PC-9 (cell line): ENCODE results near the gene TRIM23. TPM values are rescaled to one million over a fixed set of nuclear protein-coding genes. Genes with fewer than 3 reads are reported as not detected.

Experiments
- BruUV-seq: library from RNA; stranded (reverse); fragments of 400-500 nt; replicated peaks from 2 replicates; lab custom pipeline; 2021; lab: Mats Ljungman, UMichigan
- CTCF ChIA-PET: fragments of 300-600 bp; sonication (Branson Sonifier 250); formaldehyde crosslinking; loops from one replicate; lab custom pipeline; 2022; ENCODE audit warnings: antibody characterized with exemption; lab: Charles Lee
- POLR2A ChIA-PET: fragments of 300-600 bp; sonication (Branson Sonifier 250); formaldehyde crosslinking; loops from one replicate; lab custom pipeline; 2022; ENCODE audit warnings: antibody characterized with exemption; ENCODE audit not compliant: unreplicated experiment; lab: Charles Lee
- DNase-seq, 2 experiments: peaks; one replicate each; pipeline versions ENCODE4 v3.0.0 to v3.0.0-alpha.2; 2015 to 2022; ENCODE audit warnings: mixed read lengths in 1 of 2
- H2AFZ ChIP-seq: fragments of 200-600 bp; sonication (generic); 2 replicates; pipeline ENCODE4 v1.8.1; 2017; ENCODE audit warnings: antibody characterized with exemption
- H3F3A ChIP-seq: fragments of 200-600 bp; sonication (generic); 2 replicates; pipeline ENCODE4 v1.8.1; 2017; ENCODE audit warnings: antibody characterized with exemption, mild to moderate bottlenecking, low read depth; ENCODE audit not compliant: insufficient read depth
- H3K27ac ChIP-seq: fragments of 200-600 bp; sonication (generic); 2 replicates; pipeline ENCODE4 v1.6.1; 2016; ENCODE audit warnings: mixed run types
- H3K27me3 ChIP-seq: fragments of 200-600 bp; sonication (generic); 2 replicates; pipeline ENCODE4 v1.6.1; 2016; ENCODE audit warnings: low read depth, mixed run types; ENCODE audit not compliant: insufficient read depth
- H3K36me3 ChIP-seq: fragments of 200-600 bp; sonication (generic); 2 replicates; pipeline ENCODE4 v1.6.1; 2016; ENCODE audit warnings: low read depth, mixed run types
- H3K4me1 ChIP-seq: fragments of 200-600 bp; sonication (generic); replicated peaks from 2 replicates; pipeline ENCODE4 v1.6.1; 2016; ENCODE audit warnings: mixed run types; ENCODE audit not compliant: insufficient read depth
- H3K4me2 ChIP-seq: fragments of 200-600 bp; sonication (generic); 2 replicates; pipeline ENCODE4 v1.6.1; 2017; ENCODE audit warnings: mixed run types
- H3K4me3 ChIP-seq: fragments of 200-600 bp; sonication (generic); 2 replicates; pipeline ENCODE4 v1.6.1; 2016; ENCODE audit warnings: mixed run types
- H3K79me2 ChIP-seq: fragments of 200-600 bp; sonication (generic); 2 replicates; pipeline ENCODE4 v1.6.1; 2017; ENCODE audit warnings: low read depth, mixed run types
- H3K9me2 ChIP-seq: fragments of 200-600 bp; sonication (generic); 2 replicates; pipeline ENCODE4 v1.8.1; 2017; ENCODE audit warnings: mild to moderate bottlenecking; ENCODE audit not compliant: insufficient read depth
- H3K9me3 ChIP-seq: fragments of 200-600 bp; sonication (generic); 2 replicates; pipeline ENCODE4 v1.8.1; 2016; ENCODE audit warnings: low read depth; ENCODE audit not compliant: insufficient read depth
- H4K20me1 ChIP-seq: fragments of 200-600 bp; sonication (generic); 2 replicates; pipeline ENCODE4 v1.8.1; 2017; ENCODE audit not compliant: insufficient read depth
- CTCF ChIP-seq: fragments of 200-600 bp; sonication (generic); conservative IDR thresholded peaks from 2 replicates; pipeline ENCODE4 v1.6.1; 2017; ENCODE audit warnings: mixed run types, antibody characterized with exemption, mild to moderate bottlenecking, moderate library complexity
- EZH2 ChIP-seq: fragments of 200-600 bp; sonication (generic); IDR thresholded peaks from 2 replicates; pipeline ENCODE4 v1.8.0; 2017; ENCODE audit warnings: antibody characterized with exemption, low read depth
- intact Hi-C: fragments of 100-400 bp; cut with micrococcal nuclease; formaldehyde crosslinking; loops from one replicate; pipeline ENCODE4 v1.10.0; 2022; ENCODE audit not compliant: unreplicated experiment
- total RNA-seq: library from RNA; stranded (reverse); gene quantifications from 2 replicates; pipeline ENCODE4 v1.2.3, GENCODE V29; 2021

The TRIM23 gene
- total RNA-seq, 1 experiment from 2014 or later: 9.7 TPM

- Histone ChIP-seq H3F3A (no peaks in the 10 kb centered on the region), H3K27me3 (no peaks in the 10 kb centered on the region), H3K9me2 (no peaks in the 10 kb centered on the region; the same call in 1 of the 2 replicates), H3K4me2 (no peak overlapping the region), H3K79me2 (no peaks in the 10 kb centered on the region), H3K9me3 (no peaks in the 10 kb centered on the region), H2AFZ (no peak overlapping the region), H3K27ac (no peak overlapping the region), H3K4me1 (no peaks in the 10 kb centered on the region), H4K20me1 (no peaks in the 10 kb centered on the region), H3K36me3 (peaks cover 14% of the 10 kb centered on the region; the same call in 1 of the 2 replicates), H3K4me3 (no peak overlapping the region)
- TF ChIP-seq EZH2 (no peak), CTCF (no peak)
- intact Hi-C loops: no loop called here
- POLR2A ChIA-PET: no interaction called here
- CTCF ChIA-PET: no interaction called here
- no TSS peak for BruUV-seq
- no peak for DNase-seq
Observed at GRCh38 chr5:65647941-65648340, 23.8 kb upstream of the TRIM23 start.

GRCh38 chr5:65646938-65647337 is 22.8 kb upstream of the TRIM23 start:
- Histone ChIP-seq H3F3A (no peaks in the 10 kb centered on the region), H3K27ac (no peak overlapping the region), H3K79me2 (no peaks in the 10 kb centered on the region), H4K20me1 (no peaks in the 10 kb centered on the region), H2AFZ (no peak overlapping the region), H3K4me3 (no peak overlapping the region), H3K4me2 (no peak overlapping the region), H3K27me3 (no peaks in the 10 kb centered on the region), H3K9me2 (no peaks in the 10 kb centered on the region; the same call in 1 of the 2 replicates), H3K4me1 (no peaks in the 10 kb centered on the region), H3K9me3 (no peaks in the 10 kb centered on the region), H3K36me3 (peaks cover 9% of the 10 kb centered on the region; the same call in 1 of the 2 replicates)
- ChIA-PET POLR2A (no interaction called here), CTCF (interaction anchor here (0.6 kb wide), 1 partner anchor 690 kb away, joined by 3 read pairs; no protein-coding TSS in a partner anchor)
- TF ChIP-seq EZH2 (no peak), CTCF (no peak)
- intact Hi-C loops: no loop called here
- no peak for DNase-seq
- no TSS peak for BruUV-seq

GRCh38 chr5:65640240-65640639 is 16.1 kb upstream of the TRIM23 start:
- no TSS peak for BruUV-seq
- H3K36me3 ChIP-seq: peaks cover 2% of the 10 kb centered on the region; the same call in 1 of the 2 replicates
- no peak overlapping the region for H3K4me3 ChIP-seq
- H3K27ac ChIP-seq: no peak overlapping the region
- no peak overlapping the region for H2AFZ ChIP-seq
- no peaks in the 10 kb centered on the region for H3F3A ChIP-seq
- H3K9me2 ChIP-seq: no peaks in the 10 kb centered on the region
- H3K4me1 ChIP-seq: no peaks in the 10 kb centered on the region
- H3K79me2 ChIP-seq: no peaks in the 10 kb centered on the region
- no peaks in the 10 kb centered on the region for H3K9me3 ChIP-seq
- H4K20me1 ChIP-seq: no peaks in the 10 kb centered on the region
- no peaks in the 10 kb centered on the region for H3K27me3 ChIP-seq
- POLR2A ChIA-PET: interaction anchor here (0.7 kb wide), 1 partner anchor 87 kb away, joined by 6 read pairs; no protein-coding TSS in a partner anchor
- intact Hi-C loops: no loop called here
- DNase-seq: no peak
- CTCF ChIA-PET: no interaction called here
- TF ChIP-seq CTCF: no peak
- no peak for TF ChIP-seq EZH2
- no peak overlapping the region for H3K4me2 ChIP-seq
